CD8-positive, alpha-beta memory T cell (primary cell): Measurements from ENCODE around the gene SRI. TPM values are rescaled to one million over a fixed set of nuclear protein-coding genes. Genes with fewer than 3 reads are reported as not detected.

Experiments
- CTCF ChIA-PET: fragments of 350-600 bp; sonication (Branson Sonifier 250); formaldehyde crosslinking; loops from one replicate; lab custom pipeline; 2021; ENCODE audit warnings: antibody characterized with exemption; lab: Charles Lee
- POLR2A ChIA-PET: fragments of 350-600 bp; sonication (Branson Sonifier 250); formaldehyde crosslinking; loops from one replicate; lab custom pipeline; 2021; ENCODE audit warnings: antibody characterized with exemption; lab: Charles Lee
- DNase-seq, 5 donors: peaks; one replicate each; pipeline versions ENCODE4 v3.0.0 to v3.0.0-alpha.2; 2020 to 2022; ENCODE audit warnings: mixed read lengths in 1 of 5
- H3K27ac ChIP-seq: one replicate; pipeline ENCODE4 v1.7.0; 2013; ENCODE audit warnings: low read depth, mild to moderate bottlenecking, low read length, moderate library complexity
- H3K27me3 ChIP-seq: 2 replicates; pipeline ENCODE4 v1.7.0; 2013; ENCODE audit warnings: low read length, mild to moderate bottlenecking; ENCODE audit not compliant: insufficient read depth, poor library complexity, severe bottlenecking
- H3K36me3 ChIP-seq: 2 replicates; pipeline ENCODE4 v1.7.0; 2013; ENCODE audit warnings: mild to moderate bottlenecking, low read length, moderate library complexity; ENCODE audit not compliant: insufficient read depth
- H3K4me1 ChIP-seq: 2 replicates; pipeline ENCODE4 v1.7.0; 2013; ENCODE audit warnings: mild to moderate bottlenecking, low read length, moderate library complexity; ENCODE audit not compliant: insufficient read depth
- H3K4me3 ChIP-seq: 2 replicates; pipeline ENCODE4 v1.7.0; 2013; ENCODE audit warnings: mild to moderate bottlenecking, low read length
- H3K9me3 ChIP-seq: 2 replicates; pipeline ENCODE4 v1.7.0; 2013; ENCODE audit warnings: mild to moderate bottlenecking, low read length
- H3K27ac Mint-ChIP-seq, 8 donors: one replicate each; pipeline ENCODE4 v1.8.0; 2020 to 2021; ENCODE audit warnings: mixed read lengths in 8 of 8, mild to moderate bottlenecking in 6 of 8, inconsistent platforms in 3 of 8, moderate library complexity in 3 of 8
- H3K27me3 Mint-ChIP-seq, 2 donors: one replicate each; pipeline ENCODE4 v1.8.0; 2020 to 2021; ENCODE audit warnings: mixed read lengths in 2 of 2, mild to moderate bottlenecking in 1 of 2, moderate library complexity in 1 of 2
- H3K36me3 Mint-ChIP-seq, 3 donors: one replicate each; pipeline ENCODE4 v1.8.0; 2020 to 2021; ENCODE audit warnings: mixed read lengths in 3 of 3, inconsistent platforms in 1 of 3, mild to moderate bottlenecking in 1 of 3
- H3K4me1 Mint-ChIP-seq, 3 donors: one replicate each; pipeline ENCODE4 v1.8.0; 2020 to 2021; ENCODE audit warnings: mixed read lengths in 3 of 3, inconsistent platforms in 1 of 3, mild to moderate bottlenecking in 1 of 3
- H3K4me3 Mint-ChIP-seq, 7 donors: one replicate each; pipeline ENCODE4 v1.8.0; 2020 to 2021; ENCODE audit warnings: mixed read lengths in 7 of 7, mild to moderate bottlenecking in 6 of 7, moderate library complexity in 4 of 7, inconsistent platforms in 2 of 7
- H3K9me3 Mint-ChIP-seq, 5 donors: one replicate each; pipeline ENCODE4 v1.8.0; 2020 to 2022; ENCODE audit warnings: mixed read lengths in 5 of 5, mild to moderate bottlenecking in 3 of 5, moderate library complexity in 2 of 5, inconsistent platforms in 1 of 5
- polyA plus RNA-seq: library from polyadenylated mRNA; unstranded; fragments of 300-500 nt; fragmentation: Illumina TruSeq; gene quantifications from one replicate; pipeline ENCODE4 v1.2.3, GENCODE V29; 2021
- total RNA-seq, 2 experiments: library from RNA; stranded (reverse); gene quantifications; one replicate each; pipeline ENCODE4 v1.2.3, GENCODE V29; 2021

Gene SRI
- total and polyA plus RNA-seq, 3 experiments from 2014 or later = 242 to 278 (median 255) TPM

DNA sequence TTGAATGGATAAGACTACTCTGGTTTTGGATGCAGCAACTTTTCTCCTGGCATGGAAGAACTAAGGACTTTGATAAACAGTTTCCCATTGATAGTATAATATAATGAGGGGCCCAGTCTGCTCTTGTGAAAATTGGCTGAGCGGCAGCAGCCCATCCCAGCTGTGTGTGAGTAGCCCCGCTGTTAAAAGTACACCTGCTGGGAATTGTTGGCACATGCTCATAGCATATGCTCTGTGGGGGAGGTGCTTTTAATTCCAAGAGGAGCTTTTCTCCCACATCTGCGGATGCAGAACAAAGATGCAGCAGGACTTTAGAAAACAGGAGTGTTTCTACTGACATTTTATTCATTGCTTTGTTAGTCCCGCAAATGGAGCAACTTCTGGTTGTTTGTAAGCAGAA is 19.0 kb downstream of the SRI start:
- peaks cover 7 to 50% (median 19%) of the 10 kb centered on the region in 3 donors for H3K36me3 Mint-ChIP-seq
- Histone ChIP-seq H3K9me3 (no peaks in the 10 kb centered on the region), H3K4me3 (no peak overlapping the region), H3K36me3 (peaks cover 10% of the 10 kb centered on the region), H3K27ac (no peak overlapping the region), H3K27me3 (no peaks in the 10 kb centered on the region), H3K4me1 (no peaks in the 10 kb centered on the region)
- H3K27ac Mint-ChIP-seq = peak overlapping the region in 3 of 8 donors; percentile 35 to 69 (median 39)
- CTCF ChIA-PET = no interaction called here
- H3K4me3 Mint-ChIP-seq = no peak overlapping the region
- peaks cover 8 to 21% (median 12%) of the 10 kb centered on the region in 3 donors for H3K4me1 Mint-ChIP-seq
- POLR2A ChIA-PET = no interaction called here
- no peaks in the 10 kb centered on the region for H3K27me3 Mint-ChIP-seq
- DNase-seq = no peak
- H3K9me3 Mint-ChIP-seq = no peaks in the 10 kb centered on the region

DNA sequence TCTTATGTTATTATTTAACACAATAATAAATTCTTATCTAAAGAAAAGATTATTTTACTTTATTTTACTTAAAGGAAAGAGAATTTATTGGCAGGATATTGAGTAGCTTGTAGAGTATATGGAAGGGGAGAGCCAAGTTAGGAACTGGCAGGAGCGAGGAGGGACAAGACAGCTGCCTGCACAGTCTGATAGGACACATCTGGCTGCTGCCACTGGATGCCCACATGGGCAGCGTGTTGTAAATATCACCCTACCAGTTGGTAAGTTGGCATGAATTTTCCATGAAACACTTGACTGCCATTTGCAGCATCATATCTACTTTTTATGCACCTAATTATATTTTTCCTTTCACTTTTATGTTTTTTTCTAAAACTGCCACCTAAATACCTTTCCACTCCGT is 19.6 kb downstream of the SRI start:
- CTCF ChIA-PET = no interaction called here
- no peaks in the 10 kb centered on the region for H3K9me3 ChIP-seq
- POLR2A ChIA-PET = no interaction called here
- peaks cover 10% of the 10 kb centered on the region for H3K36me3 ChIP-seq
- Mint-ChIP-seq H3K9me3 (no peaks in the 10 kb centered on the region), H3K27me3 (no peaks in the 10 kb centered on the region), H3K27ac (peak overlapping the region in 1 of 8 donors; percentile 69), H3K4me3 (no peak overlapping the region), H3K4me1 (peaks cover 8 to 21% (median 12%) of the 10 kb centered on the region in 3 donors), H3K36me3 (peaks cover 7 to 45% (median 16%) of the 10 kb centered on the region in 3 donors)
- H3K4me3 ChIP-seq = no peak overlapping the region
- H3K4me1 ChIP-seq = no peaks in the 10 kb centered on the region
- H3K27ac ChIP-seq = no peak overlapping the region
- no peak for DNase-seq
- H3K27me3 ChIP-seq = no peaks in the 10 kb centered on the region

DNA sequence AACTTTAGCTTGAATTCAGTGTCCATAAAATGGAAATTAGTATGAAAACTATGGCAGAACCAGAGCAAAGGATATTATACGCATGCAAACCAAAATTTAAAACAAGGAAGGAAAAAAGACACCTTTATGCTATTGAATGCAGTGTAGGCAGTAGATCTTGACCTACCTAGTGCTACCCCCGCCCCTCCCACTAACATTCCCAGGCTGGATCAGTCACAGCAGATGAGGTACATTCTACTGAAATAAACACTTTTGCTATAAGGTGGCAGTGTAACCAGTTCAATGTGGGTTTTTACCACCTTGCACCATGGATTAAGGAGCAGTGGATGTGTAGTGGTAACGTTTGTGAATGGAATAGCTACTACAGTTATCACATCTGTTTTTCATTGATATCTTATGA is 27.9 kb downstream of the SRI start:
- peaks cover 0 to 6% (median 1%) of the 10 kb centered on the region in 3 donors for H3K36me3 Mint-ChIP-seq
- Histone ChIP-seq H3K9me3 (no peaks in the 10 kb centered on the region), H3K4me3 (no peak overlapping the region), H3K36me3 (no peaks in the 10 kb centered on the region), H3K4me1 (no peaks in the 10 kb centered on the region), H3K27ac (no peak overlapping the region), H3K27me3 (no peaks in the 10 kb centered on the region)
- H3K27ac Mint-ChIP-seq = no peak overlapping the region
- H3K27me3 Mint-ChIP-seq = no peaks in the 10 kb centered on the region
- no peak for DNase-seq
- no peaks in the 10 kb centered on the region for H3K4me1 Mint-ChIP-seq
- CTCF ChIA-PET = interaction anchor here (1.6 kb wide), 1 partner anchor 15 kb away, joined by 3 read pairs; no protein-coding TSS in a partner anchor
- H3K9me3 Mint-ChIP-seq = no peaks in the 10 kb centered on the region
- POLR2A ChIA-PET = no interaction called here
- no peak overlapping the region for H3K4me3 Mint-ChIP-seq

DNA sequence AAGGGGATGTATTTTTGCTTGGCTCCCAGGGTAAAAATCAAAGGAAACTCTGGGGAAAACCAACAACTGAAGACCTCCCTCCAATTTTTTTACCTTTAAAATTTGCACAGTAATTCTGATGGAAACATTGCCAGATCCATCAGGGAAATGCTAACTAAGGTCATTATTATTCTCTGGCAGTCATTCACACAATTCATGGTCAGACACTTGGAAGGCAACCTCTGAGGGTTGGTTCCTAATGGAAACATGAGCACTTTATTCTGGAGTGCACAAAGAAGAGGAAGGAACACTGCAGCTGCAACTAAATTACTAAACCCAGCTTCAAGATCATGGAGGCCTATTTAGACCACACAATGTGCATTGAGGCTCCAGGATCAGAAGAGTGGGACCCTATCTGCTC is 34.2 kb downstream of the SRI start:
- POLR2A ChIA-PET = no interaction called here
- no peak for DNase-seq
- no peaks in the 10 kb centered on the region for H3K4me1 Mint-ChIP-seq
- H3K4me3 Mint-ChIP-seq = no peak overlapping the region
- no peaks in the 10 kb centered on the region for H3K4me1 ChIP-seq
- CTCF ChIA-PET = no interaction called here
- no peak overlapping the region for H3K4me3 ChIP-seq
- no peaks in the 10 kb centered on the region for H3K27me3 ChIP-seq
- no peaks in the 10 kb centered on the region for H3K9me3 Mint-ChIP-seq
- H3K36me3 ChIP-seq = no peaks in the 10 kb centered on the region
- H3K27ac Mint-ChIP-seq = no peak overlapping the region
- no peak overlapping the region for H3K27ac ChIP-seq
- H3K36me3 Mint-ChIP-seq = peaks cover 0 to 18% (median 17%) of the 10 kb centered on the region in 3 donors
- H3K9me3 ChIP-seq = no peaks in the 10 kb centered on the region
- H3K27me3 Mint-ChIP-seq = peaks cover 0 to 1% of the 10 kb centered on the region in 2 donors

DNA sequence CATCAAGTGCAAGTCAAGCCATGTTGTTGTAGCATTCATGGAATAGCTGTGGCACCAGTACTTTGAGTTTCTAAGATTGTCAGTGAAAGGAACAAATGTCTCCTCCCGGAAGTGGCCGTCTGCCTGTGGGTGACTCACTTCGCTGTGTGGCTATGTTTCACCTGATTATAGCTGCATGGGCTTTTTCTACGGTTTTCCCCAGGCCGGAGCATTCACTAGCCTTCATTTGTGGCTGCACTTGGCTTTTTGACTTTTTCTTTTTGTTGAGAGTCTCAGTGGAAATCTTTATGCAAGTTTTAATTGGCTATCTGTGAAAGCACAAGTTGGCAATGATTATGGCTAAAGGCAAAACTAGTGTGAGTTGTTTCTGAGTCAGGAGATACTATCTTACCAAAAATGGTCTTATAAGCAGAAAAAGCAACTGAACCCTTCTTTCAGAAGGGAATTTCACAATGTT is 35.0 kb downstream of the SRI start:
- ChIA-PET POLR2A (no interaction called here), CTCF (no interaction called here)
- no peaks in the 10 kb centered on the region for H3K36me3 ChIP-seq
- Mint-ChIP-seq H3K4me3 (no peak overlapping the region), H3K36me3 (peaks cover 0 to 18% (median 17%) of the 10 kb centered on the region in 3 donors), H3K4me1 (no peaks in the 10 kb centered on the region), H3K27me3 (peaks cover 0 to 1% of the 10 kb centered on the region in 2 donors), H3K27ac (peak overlapping the region in 1 of 8 donors; percentile 36), H3K9me3 (no peaks in the 10 kb centered on the region)
- no peak for DNase-seq
- H3K4me1 ChIP-seq = no peaks in the 10 kb centered on the region
- no peak overlapping the region for H3K27ac ChIP-seq
- no peaks in the 10 kb centered on the region for H3K9me3 ChIP-seq
- no peaks in the 10 kb centered on the region for H3K27me3 ChIP-seq
- H3K4me3 ChIP-seq = no peak overlapping the region

DNA sequence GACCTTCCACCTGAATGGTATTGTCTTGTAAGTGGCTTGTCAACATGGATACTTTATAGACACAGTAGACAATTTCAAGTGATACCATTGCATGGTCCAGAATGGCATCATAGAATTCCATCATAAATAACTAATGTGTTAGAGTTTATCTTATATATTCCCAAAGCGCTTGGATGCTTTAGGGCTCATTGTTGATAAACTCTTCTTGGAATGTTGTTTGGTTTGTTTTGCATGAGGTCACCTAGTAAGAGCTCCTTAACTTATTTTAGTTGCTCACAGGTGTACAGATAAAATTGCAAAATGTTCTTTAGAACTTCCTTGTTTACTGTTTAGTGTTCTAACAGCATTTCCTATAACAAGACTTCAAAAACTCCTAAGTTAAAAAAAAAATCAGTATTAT is 36.8 kb downstream of the SRI start:
- Histone ChIP-seq H3K4me3 (no peak overlapping the region), H3K27me3 (no peaks in the 10 kb centered on the region), H3K9me3 (no peaks in the 10 kb centered on the region), H3K36me3 (no peaks in the 10 kb centered on the region), H3K4me1 (no peaks in the 10 kb centered on the region), H3K27ac (no peak overlapping the region)
- no peaks in the 10 kb centered on the region for H3K9me3 Mint-ChIP-seq
- no peak overlapping the region for H3K27ac Mint-ChIP-seq
- POLR2A ChIA-PET = no interaction called here
- no peaks in the 10 kb centered on the region for H3K4me1 Mint-ChIP-seq
- H3K4me3 Mint-ChIP-seq = no peak overlapping the region
- DNase-seq = no peak
- CTCF ChIA-PET = no interaction called here
- H3K27me3 Mint-ChIP-seq = peaks cover 0 to 1% of the 10 kb centered on the region in 2 donors
- H3K36me3 Mint-ChIP-seq = peaks cover 0 to 18% (median 17%) of the 10 kb centered on the region in 3 donors

DNA sequence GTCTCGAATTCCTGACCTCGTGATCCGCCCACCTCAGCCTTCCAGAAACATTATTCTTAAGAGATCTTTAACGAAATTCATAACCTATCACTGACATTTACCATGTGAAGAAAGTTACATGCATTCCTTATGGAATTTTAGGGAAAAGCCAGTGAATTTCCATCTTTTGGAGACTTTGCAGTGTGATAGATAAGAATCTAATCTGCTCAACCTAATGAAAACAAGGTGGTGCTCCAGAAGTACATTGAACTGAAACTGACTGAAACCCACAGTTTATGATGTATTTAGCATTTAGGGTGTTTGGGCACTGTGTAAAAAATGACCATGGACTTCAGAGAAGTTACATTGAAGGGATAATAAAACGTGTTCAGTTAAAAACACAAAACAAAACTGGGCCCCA is 43.6 kb downstream of the SRI start:
- DNase-seq = no peak
- no peak overlapping the region for H3K4me3 ChIP-seq
- Mint-ChIP-seq H3K36me3 (no peaks in the 10 kb centered on the region), H3K4me1 (no peaks in the 10 kb centered on the region), H3K27ac (no peak overlapping the region), H3K9me3 (no peaks in the 10 kb centered on the region), H3K4me3 (no peak overlapping the region), H3K27me3 (no peaks in the 10 kb centered on the region)
- H3K27ac ChIP-seq = no peak overlapping the region
- H3K9me3 ChIP-seq = no peaks in the 10 kb centered on the region
- no peaks in the 10 kb centered on the region for H3K36me3 ChIP-seq
- ChIA-PET POLR2A (no interaction called here), CTCF (interaction anchor here (1.5 kb wide), 1 partner anchor 15 kb away, joined by 3 read pairs; no protein-coding TSS in a partner anchor)
- H3K4me1 ChIP-seq = no peaks in the 10 kb centered on the region
- H3K27me3 ChIP-seq = no peaks in the 10 kb centered on the region

DNA sequence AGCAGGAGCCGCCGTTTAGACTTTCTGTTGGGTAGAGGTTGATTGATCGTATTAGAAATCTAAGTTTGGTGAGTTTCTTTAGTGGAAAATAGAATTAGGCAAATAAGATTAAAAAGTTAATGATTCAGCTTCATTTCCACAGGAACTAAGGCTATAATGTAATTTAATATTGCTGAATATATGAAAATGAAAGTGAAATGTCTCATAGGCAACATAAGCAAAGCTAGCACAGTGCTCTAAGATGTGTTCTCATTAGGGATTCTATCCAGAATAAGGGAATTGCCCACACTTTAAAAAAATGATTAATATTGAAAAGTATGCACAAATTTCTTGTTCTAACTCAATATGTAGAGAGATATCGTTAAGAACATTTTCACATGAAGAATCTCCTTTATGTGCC is 47.0 kb downstream of the SRI start:
- no peaks in the 10 kb centered on the region for H3K36me3 ChIP-seq
- H3K27me3 Mint-ChIP-seq = no peaks in the 10 kb centered on the region
- H3K27ac ChIP-seq = no peak overlapping the region
- no peaks in the 10 kb centered on the region for H3K9me3 ChIP-seq
- no peaks in the 10 kb centered on the region for H3K4me1 ChIP-seq
- no peaks in the 10 kb centered on the region for H3K27me3 ChIP-seq
- CTCF ChIA-PET = no interaction called here
- no peaks in the 10 kb centered on the region for H3K9me3 Mint-ChIP-seq
- H3K4me3 ChIP-seq = no peak overlapping the region
- POLR2A ChIA-PET = no interaction called here
- DNase-seq = no peak
- H3K4me3 Mint-ChIP-seq = no peak overlapping the region
- H3K4me1 Mint-ChIP-seq = no peaks in the 10 kb centered on the region
- H3K27ac Mint-ChIP-seq = no peak overlapping the region
- H3K36me3 Mint-ChIP-seq = peaks cover 0 to 2% (median 0%) of the 10 kb centered on the region in 3 donors
